GM11168 (cell line): Measurements from ENCODE around the gene ARHGAP8.
"Not testable (repeated sequence)": the region's sequence is repeated elsewhere in the genome, so short reads cannot be mapped to it uniquely, and the experiment has no call there.

ENCODE experiments used
- in situ Hi-C: fragments of 300-500 bp; cut with MboI; formaldehyde crosslinking; loops from one replicate; pipeline ENCODE4 v1.12.0; 2022; ENCODE audit warnings: low sequenced_read_pairs; ENCODE audit not compliant: unreplicated experiment

The ARHGAP8 gene

DNA sequence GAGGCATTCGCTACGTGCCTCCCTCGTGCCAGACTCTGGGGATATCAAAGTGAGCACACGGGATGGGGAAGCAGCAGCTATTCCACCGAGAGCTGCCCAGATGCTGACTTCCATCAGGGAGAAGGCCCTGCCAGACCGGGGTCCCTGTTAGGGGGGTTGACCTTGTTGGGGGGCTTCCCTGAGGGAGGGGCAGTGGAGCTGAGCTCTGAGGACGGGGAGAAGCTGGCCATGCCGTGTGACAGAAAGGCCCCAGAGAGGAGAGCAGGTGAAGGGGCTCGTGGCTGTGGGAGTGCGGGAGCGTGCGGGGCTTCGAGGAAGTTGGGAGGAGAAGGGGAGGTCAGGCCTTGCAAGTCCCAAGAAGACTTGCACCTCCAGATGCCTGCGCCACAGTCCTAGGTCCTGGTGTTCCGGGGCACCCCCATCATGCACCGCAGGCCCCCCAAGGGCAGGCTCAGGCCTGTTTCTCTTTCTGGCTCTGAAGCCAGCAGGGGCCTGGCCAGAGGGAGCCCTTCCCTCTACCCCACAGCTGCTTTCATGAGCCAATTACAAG lies 94.4 kb downstream of the ARHGAP8 start:
- in situ Hi-C loops: no loop called here

DNA sequence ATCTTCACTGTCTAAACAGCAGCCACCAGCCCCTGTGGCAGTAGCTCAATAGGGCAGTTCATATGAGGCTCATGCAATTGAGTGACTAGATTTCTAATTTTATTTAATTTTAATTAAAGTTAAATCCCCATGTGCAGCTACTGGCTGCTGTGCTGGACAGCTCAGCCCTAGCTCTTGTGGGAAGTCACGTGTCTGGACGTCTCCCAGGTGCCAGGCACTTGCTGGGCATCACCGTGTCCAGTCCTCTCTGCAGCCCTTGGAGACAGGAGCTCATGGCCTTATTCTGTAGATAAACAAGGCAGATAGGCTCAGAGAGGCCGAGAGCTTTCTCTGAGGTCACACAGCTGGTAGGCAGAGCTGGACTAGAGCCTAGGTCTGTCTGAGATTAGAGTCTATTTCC lies 95.0 kb downstream of the ARHGAP8 start:
- in situ Hi-C loops: no loop called here

DNA sequence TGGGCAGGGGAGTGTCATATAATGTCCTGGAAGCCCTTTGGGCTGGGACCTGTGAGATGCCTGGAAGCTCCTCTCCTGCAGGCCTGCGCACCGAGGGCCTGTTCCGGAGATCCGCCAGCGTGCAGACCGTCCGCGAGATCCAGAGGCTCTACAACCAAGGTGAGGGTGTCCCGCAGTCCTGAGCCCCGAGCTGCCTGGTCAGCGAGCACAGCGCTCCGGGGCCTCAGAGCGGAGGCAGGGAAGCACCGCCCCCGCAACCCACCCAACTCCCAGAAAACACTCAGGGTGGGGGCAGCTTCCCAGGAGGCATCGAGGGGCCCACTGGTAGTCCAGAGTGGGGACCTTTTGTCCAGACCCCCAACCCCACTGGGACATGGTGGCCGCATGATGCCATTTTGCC lies 95.5 kb downstream of the ARHGAP8 start:
- in situ Hi-C loops: no loop called here

DNA sequence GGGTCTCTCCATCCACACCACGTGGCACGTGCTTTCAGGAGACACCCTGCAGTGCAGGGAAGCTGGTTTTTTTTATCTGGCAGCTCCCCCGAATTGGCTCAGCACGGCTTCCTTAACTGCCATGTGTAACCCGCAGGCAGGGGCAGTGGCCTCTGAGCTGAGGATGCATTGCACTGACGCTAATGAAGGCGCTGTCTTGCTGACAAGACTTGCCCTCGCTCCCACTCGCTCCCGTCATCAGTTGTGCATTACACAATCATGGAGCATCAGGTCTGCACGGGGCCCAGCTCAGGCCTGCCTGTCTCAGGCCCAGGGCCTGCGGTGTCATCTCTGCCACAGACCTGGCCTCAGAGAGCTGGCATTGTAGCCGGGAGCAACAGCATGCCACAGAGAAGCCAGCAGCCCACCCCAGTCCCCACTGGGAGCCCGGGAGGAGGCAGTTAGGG lies 95.9 kb downstream of the ARHGAP8 start:
- in situ Hi-C loops: no loop called here

DNA sequence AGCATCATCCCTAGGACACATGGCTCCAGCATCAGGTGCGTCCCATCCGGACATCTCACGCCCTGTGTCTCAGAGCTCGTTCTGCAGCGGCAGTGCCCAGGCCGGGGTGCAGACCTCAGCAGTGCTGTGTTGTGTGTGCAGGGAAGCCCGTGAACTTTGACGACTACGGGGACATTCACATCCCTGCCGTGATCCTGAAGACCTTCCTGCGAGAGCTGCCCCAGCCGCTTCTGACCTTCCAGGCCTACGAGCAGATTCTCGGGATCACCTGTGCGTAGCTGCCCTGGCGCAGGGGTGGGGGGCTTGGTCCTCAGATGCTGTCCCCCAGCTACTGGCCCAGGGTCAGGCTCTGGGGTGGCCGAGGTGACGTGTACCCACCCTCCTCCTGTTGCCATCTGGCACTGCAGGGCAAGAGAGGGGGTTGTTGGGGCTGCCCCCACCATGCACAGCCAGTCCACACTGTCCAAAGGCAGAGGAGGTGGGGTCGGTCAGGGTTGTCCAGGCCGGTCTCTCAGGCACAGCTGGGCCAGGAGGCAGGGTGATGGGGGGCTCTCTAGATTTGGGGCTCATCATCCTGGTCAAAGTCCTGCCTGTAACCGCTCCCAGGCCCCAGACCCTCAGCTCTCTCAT lies 96.5 kb downstream of the ARHGAP8 start:
- in situ Hi-C loops: no loop called here

DNA sequence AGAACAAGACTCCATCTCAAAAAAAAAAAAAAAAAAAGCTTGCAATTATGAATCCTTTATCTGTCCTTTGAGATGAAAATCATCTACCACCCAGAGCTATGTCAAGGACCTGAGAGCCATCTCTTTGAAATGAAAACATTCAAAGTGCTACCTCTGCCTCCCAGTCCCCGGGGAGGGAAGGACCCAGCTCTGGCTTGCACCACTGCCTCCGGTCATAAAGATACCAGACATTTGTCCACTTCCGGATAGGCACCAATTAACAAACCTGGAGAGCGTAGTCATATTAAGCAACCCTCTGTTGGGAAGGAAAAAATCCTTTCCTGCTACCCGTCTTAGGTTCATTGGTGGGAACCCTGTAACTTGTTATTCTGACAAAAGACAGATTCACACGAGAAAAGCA lies 98.6 kb downstream of the ARHGAP8 start:
- in situ Hi-C loops: no loop called here

DNA sequence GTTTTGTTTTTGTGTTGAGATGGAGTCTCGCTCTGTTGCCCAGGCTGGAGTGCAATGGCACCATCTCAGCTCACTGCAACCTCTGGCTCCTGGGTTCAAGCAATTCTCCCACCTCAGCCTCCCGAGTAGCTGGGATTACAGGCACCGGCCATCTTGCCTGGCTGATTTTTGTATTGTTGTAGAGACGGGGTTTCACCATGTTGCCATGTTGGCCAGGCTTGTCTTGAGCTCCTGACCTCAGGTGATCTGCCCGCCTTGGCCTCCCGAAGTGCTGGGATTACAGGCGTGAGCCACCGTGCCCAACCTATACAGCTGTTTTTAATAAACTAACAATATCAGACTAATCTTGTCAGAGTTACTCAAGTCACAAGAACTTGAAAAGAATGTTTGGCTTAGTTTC lies 102.3 kb downstream of the ARHGAP8 start:
- in situ Hi-C loops: not testable (repeated sequence)

DNA sequence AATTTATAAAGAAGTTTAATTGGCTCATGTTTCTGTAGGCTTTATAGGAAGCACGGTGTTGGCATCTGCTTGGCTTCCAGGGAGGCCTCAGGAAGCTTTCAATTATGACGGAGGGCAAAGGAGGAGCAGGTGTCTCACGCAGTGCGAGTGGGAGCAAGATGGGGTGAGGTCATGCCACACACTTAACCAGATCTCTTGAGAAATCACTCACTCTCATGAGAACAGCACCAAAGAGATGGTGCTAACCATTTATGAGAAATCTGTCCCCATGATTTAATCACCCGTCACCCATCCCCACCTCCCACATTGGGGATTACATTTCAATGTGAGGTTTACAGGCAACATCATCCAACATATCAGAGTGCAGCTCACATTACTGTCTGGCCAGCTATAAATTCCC lies 103.5 kb downstream of the ARHGAP8 start:
- in situ Hi-C loops: no loop called here

DNA sequence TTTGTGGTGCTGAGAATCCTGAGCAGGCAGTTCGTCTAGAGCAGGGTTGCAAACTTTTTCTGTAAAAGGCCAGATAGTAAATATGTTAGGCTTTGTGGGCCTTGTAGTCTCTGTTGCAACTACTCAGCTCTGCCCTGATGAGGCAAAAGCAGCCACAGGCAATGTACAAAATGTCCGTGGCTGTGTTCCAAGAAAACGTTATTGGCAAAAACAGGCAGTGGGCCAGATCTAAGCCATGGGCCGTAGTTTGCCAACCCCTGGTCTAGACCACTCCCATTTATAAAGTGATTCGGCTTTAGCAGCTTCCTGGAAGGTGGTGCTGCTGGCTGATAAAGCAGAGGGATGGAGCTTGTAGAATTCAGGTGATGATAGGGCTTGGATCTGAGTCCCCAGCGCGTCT lies 106.4 kb downstream of the ARHGAP8 start:
- in situ Hi-C loops: not testable (repeated sequence)

DNA sequence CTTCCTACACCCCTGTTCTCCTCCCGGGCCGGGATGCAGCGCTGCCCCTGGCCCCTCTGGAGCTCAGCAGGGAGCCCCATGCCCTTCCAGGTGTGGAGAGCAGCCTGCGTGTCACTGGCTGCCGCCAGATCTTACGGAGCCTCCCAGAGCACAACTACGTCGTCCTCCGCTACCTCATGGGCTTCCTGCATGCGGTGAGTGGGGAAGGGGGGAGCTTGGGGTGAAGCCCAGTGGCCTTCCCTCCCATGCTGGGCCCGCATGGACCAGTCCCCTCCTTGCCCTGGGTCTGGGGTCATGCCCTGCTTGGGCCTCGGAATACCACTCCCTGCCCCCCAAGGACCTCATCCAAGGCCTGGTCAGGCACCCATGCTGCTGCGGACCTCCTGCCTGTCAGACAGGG lies 107.3 kb downstream of the ARHGAP8 start:
- in situ Hi-C loops: no loop called here

DNA sequence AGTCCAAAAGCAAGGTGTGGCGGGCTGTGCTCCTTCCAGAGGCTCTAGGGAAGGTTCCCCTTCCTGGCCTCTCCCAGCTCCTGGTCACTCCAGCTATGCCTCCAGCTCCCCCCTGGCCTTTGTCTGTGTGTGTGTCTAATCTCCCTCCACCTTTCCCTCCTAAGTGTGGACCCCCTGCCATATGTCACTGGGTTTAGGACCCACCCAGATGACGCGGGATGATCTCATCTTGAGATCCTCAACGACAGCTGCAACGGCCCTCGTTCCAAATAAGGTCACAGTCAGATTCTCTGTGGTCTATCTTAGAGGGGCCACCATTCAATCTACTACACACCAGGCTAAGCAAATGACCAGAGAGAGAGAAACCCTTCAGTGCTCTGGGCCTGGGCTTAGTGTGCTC lies 107.9 kb downstream of the ARHGAP8 start:
- in situ Hi-C loops: no loop called here

DNA sequence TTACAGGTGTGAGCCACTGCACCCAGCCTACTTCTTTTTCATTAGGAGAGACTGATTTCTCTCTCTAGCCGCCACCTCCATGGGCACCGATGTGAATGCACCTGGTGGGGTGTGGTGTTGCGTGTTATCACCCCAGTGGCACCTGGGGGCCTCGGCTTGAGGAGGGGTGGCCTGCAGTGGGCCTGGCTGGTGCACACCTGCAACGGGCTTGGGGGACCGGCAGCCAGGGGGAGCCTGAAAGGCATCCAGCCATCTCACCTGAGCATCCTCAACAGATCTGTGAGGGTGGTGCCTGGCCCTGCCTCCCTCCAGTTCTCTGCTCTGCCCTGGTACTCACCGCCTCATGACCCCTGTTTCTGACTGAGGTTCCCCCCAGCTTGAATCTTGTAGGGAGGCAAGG lies 108.9 kb downstream of the ARHGAP8 start:
- in situ Hi-C loops: no loop called here

DNA sequence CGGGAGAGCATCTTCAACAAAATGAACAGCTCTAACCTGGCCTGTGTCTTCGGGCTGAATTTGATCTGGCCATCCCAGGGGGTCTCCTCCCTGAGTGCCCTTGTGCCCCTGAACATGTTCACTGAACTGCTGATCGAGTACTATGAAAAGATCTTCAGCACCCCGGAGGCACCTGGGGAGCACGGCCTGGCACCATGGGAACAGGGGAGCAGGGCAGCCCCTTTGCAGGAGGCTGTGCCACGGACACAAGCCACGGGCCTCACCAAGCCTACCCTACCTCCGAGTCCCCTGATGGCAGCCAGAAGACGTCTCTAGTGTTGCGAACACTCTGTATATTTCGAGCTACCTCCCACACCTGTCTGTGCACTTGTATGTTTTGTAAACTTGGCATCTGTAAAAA lies 109.9 kb downstream of the ARHGAP8 start:
- in situ Hi-C loops: no loop called here

DNA sequence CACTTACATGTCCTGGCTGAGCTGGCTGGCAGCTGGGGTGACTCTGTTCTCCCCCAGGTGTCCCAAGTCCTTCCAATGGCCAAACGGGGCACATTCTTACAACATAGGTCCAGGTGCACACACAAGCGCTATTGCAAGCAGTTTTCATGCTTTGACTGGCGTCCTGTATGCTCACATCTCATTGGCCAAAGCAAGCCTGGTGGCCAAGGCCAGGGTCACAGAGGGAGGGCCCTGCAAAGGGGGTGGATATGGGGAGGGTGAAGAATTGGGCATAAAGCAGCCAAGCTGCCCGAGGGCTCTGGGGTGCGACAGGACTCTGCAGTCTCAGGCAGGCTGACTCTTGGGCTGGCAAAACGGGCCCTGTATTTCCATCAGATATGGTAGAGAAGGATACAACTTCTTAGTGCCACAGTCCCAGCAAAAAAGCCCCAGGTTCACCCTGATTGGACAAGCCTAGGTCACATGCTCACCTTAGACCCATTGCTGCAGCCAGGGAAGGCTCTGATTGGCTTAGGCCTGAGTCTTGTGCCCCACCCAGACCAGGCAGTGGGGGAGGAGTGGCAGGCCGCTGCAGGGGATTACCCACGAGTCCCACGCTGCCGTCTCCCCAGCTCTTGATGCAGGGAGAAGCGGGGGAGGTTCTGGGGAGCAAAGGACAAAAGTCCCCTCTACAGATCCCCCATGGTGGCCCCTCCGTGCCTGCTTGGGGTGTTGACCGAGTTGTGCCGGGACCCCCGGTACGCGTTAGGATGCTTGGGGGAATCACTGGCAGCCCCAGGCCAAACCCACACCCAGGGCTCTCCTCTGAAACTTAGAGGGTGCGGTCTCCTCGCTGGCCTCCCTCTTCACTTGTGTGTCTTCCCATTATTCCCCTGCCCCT lies 110.8 kb downstream of the ARHGAP8 start:
- in situ Hi-C loops: no loop called here

DNA sequence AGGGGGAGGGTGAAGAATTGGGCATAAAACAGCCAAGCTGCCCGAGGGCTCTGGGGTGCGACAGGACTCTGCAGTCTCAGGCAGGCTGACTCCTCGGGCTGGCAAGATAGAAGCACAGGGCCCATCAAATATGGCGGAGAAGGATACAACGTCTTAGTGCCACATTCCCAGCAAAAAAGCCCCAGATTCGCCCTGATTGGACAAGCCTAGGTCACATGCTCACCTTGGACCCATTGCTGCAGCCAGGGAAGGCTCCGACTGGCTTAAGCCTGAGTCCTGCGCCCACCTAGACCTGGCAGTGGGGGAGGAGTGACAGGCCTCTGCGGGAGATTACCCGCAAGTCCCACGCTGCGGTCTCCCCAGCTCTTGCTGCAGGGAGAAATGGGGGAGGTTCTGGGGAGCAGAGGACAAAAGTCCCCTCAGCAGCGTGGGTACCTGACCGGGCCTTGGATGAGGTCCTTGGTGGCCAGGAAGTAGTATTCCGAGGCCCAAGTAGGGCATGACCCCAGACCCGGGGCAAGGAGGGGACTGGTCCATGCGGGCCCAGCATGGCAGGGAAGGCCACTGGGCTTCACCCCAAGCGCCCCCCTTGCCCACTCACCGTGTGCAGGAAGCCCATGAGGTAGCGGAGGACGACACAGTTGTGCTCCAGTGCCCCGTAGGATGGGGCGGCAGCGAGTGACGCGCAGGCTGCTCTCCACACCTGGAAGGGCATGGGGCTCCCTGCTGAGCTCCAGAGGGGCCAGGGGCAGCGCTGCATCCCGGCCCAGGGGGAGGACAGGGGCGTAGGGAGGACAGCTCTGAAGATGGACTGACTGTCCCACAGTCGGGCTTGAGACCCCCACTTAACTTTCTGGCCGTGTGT lies 113.0 kb downstream of the ARHGAP8 start:
- in situ Hi-C loops: no loop called here

DNA sequence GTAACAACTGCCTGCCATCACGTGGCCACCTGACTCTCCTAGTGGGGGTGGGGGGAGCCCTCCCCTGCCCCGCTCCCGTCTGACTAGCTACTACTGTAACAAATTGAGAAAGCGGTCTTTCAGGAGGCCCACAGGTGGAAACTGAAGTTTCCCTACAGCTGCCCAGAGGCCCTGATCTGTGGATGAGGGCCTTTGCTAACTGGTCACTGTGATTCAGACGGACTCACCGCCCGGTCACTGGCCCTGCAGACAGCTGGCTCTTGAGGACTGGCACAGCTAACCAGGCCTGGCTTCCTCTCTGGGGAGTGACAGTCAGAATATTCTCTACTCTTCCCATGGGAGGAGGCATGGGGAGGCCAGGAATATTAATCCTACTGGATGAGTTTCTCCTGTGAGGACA lies 116.8 kb downstream of the ARHGAP8 start:
- in situ Hi-C loops: no loop called here

DNA sequence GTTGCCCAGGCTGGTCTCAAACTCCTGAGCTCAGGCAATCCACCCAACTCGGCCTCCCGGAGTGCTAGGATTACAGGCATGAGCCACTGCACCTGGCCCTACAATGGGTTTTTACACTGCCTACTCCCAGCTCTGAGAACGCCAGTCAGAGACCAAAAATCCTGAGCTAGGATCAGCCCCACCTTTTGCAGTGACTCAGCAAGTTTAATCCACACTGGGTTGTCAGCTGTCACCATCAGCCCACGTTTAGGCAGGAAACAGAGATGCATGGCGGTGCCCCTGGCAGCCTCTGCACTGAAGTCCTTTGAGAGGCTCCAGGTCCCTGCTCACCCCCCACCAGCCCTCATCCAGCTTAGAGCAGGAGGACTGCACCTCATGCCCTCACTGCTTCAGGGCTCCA lies 117.6 kb downstream of the ARHGAP8 start:
- in situ Hi-C loops: no loop called here

DNA sequence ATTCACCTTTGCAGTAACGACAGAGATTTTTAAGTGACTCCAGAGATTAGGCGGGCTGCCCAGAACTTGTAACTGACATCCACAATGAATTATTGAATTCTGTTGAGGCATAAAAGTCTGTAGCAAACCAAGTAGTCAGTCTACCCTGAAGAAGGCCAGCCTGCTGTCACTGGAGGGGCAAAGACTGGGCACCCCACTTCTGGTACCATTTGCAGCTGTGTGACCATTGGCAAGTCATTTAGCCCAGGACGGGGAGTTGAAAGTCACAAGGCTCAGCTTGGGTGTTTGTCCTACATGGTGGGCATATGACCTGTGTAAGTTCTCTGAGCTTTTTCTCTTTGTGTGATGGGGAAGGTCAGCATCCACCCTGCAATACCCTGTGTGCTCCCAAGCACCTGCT lies 119.4 kb downstream of the ARHGAP8 start:
- in situ Hi-C loops: no loop called here

DNA sequence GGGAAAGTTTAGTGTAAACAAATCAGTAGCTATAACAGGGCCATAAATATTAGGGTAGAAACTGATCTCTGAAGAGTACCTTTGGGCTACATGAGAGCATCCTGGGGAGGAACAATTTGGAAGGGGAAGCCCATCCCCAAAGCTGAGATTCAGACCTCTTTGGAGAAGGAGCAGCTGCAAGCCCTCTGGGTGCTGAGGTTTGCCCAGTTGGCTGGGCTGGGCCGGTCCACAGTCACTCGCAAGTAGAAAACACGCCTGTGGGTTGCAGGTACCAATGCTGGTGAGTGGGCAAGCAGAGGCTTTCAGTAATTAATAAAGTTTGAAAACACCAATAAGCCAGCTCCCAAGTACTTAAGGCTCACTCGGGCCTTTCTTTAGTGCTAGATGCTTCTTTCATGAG lies 124.5 kb downstream of the ARHGAP8 start:
- in situ Hi-C loops: no loop called here

DNA sequence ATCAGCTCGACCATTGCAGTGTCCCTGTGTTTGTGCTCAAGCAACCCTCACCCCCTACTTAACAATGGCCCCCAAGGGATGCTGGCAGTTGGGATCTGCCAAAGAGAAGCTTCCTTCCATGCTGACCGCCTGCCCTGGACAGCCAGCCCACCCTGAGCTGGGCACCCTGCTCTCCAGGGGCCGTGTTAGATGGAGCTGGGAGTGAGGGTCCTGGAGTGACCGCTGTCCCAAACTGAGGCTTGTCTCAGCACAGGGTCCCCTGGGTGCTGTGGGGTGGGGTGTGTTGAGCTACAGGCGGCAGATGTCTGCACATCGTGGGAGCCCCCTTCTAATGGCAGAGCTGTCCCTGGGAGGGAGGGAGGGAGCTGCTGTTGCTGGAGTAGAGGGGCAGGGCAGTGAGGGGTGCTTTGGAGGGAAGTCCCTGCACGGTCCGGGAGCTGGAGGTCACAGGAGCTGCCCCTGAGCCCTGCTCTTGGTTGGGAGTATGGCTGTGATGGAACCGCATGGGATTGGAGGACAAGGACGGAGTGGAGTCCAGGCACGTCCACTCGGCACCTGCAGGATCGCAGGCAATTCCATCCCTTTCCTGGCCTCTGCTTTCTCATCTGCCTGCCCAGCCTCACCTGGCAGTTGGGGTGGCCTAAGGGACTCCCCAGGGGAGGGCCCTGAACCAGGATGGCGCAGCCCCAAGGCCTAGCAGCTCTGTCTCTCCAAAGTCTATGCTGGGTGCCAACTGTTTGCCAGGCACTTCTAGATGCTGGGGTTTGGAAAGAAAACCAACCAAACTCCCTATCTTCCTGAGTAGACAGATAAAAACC lies 126.3 kb downstream of the ARHGAP8 start:
- in situ Hi-C loops: no loop called here
